ENCODE data around the gene ESR1. TPM values are rescaled to one million over a fixed set of nuclear protein-coding genes. Genes with fewer than 3 reads are reported as not detected.
"Not testable (repeated sequence)": the region's sequence is repeated elsewhere in the genome, so short reads cannot be mapped to it uniquely, and the experiment has no call there.

The ESR1 gene
- polyA plus RNA-seq, 4 donors: 0.60 to 1.2 (median 0.71) TPM

- DNase-seq (ENCODE audit: low read depth in 4 of 4, low spot score in 3 of 4): no peak
Observed at GRCh38 chr6:151811081-151811480, 3.6 kb downstream of the ESR1 start.

- DNase-seq (ENCODE audit: low read depth in 4 of 4, low spot score in 3 of 4): no peak
Observed at GRCh38 chr6:151813858-151814257, 6.4 kb downstream of the ESR1 start.

- DNase-seq (ENCODE audit: low read depth in 4 of 4, low spot score in 3 of 4): no peak
Observed at GRCh38 chr6:151814614-151815013, 7.1 kb downstream of the ESR1 start.

GRCh38 chr6:151822252-151823111 is 15.0 kb downstream of the ESR1 start:
- no peak for DNase-seq (ENCODE audit: low read depth in 4 of 4, low spot score in 3 of 4)

GRCh38 chr6:151826517-151827142 is 19.1 kb downstream of the ESR1 start:
- no peak for DNase-seq (ENCODE audit: low read depth in 4 of 4, low spot score in 3 of 4)

- no peak for DNase-seq (ENCODE audit: low read depth in 4 of 4, low spot score in 3 of 4)
Observed at GRCh38 chr6:151832710-151833109, 25.2 kb downstream of the ESR1 start.

GRCh38 chr6:151835396-151835795 is 27.9 kb downstream of the ESR1 start:
- DNase-seq (ENCODE audit: low read depth in 4 of 4, low spot score in 3 of 4): no peak

- no peak for DNase-seq (ENCODE audit: low read depth in 4 of 4, low spot score in 3 of 4)
Observed at GRCh38 chr6:151837223-151837622, 29.7 kb downstream of the ESR1 start.

GRCh38 chr6:151842816-151843215 is 35.3 kb downstream of the ESR1 start:
- DNase-seq (ENCODE audit: low read depth in 4 of 4, low spot score in 3 of 4): no peak

GRCh38 chr6:151847064-151847463 is 39.6 kb downstream of the ESR1 start:
- DNase-seq (ENCODE audit: low read depth in 4 of 4, low spot score in 3 of 4): peak; percentile 31 to 39 (median 33)

- DNase-seq (ENCODE audit: low read depth in 4 of 4, low spot score in 3 of 4): no peak
Observed at GRCh38 chr6:151850479-151851003, 43.1 kb downstream of the ESR1 start.

GRCh38 chr6:151858294-151858693 is 50.8 kb downstream of the ESR1 start:
- no peak for DNase-seq (ENCODE audit: low read depth in 4 of 4, low spot score in 3 of 4)

GRCh38 chr6:151862461-151862860 is 55.0 kb downstream of the ESR1 start:
- DNase-seq (ENCODE audit: low read depth in 4 of 4, low spot score in 3 of 4): no peak

GRCh38 chr6:151867361-151867869 is 59.9 kb downstream of the ESR1 start:
- DNase-seq (ENCODE audit: low read depth in 4 of 4, low spot score in 3 of 4): not testable (repeated sequence)

GRCh38 chr6:151869345-151869744 is 61.9 kb downstream of the ESR1 start:
- DNase-seq (ENCODE audit: low read depth in 4 of 4, low spot score in 3 of 4): no peak

- no peak for DNase-seq (ENCODE audit: low read depth in 4 of 4, low spot score in 3 of 4)
Observed at GRCh38 chr6:151869787-151870186, 62.3 kb downstream of the ESR1 start.

- DNase-seq (ENCODE audit: low read depth in 4 of 4, low spot score in 3 of 4): no peak
Observed at GRCh38 chr6:151870375-151870774, 62.9 kb downstream of the ESR1 start.

- DNase-seq (ENCODE audit: low read depth in 4 of 4, low spot score in 3 of 4): no peak
Observed at GRCh38 chr6:151875524-151875923, 68.0 kb downstream of the ESR1 start.

GRCh38 chr6:151876122-151876521 is 68.6 kb downstream of the ESR1 start:
- no peak for DNase-seq (ENCODE audit: low read depth in 4 of 4, low spot score in 3 of 4)

GRCh38 chr6:151877458-151877857 is 70.0 kb downstream of the ESR1 start:
- no peak for DNase-seq (ENCODE audit: low read depth in 4 of 4, low spot score in 3 of 4)

GRCh38 chr6:151881231-151881630 is 73.7 kb downstream of the ESR1 start:
- no peak for DNase-seq (ENCODE audit: low read depth in 4 of 4, low spot score in 3 of 4)

- no peak for DNase-seq (ENCODE audit: low read depth in 4 of 4, low spot score in 3 of 4)
Observed at GRCh38 chr6:151882206-151882605, 74.7 kb downstream of the ESR1 start.
